ENCODE data around the gene PRKCA.

GRCh38 chr17:66743511-66743910, 441.1 kb downstream of the PRKCA start:
- TF ChIP-seq POLR2A (IDR thresholded peaks at IDR 0.05) = no peak
- no peak for TF ChIP-seq CTCF (IDR thresholded peaks at IDR 0.05)

All from uterus (tissue), 2 donors.